Gastrocnemius medialis (tissue), 4 donors: ENCODE results near the gene DBH. TPM values are rescaled to one million over a fixed set of nuclear protein-coding genes. Genes with fewer than 3 reads are reported as not detected.

ENCODE experiments used
- ATAC-seq, 2 donors: fragments of 150-250 bp; one replicate each; pipeline ENCODE4 v1.9.1; 2016
- DNase-seq, 2 donors: peaks; one replicate each; pipeline ENCODE4 v3.0.0-alpha.2; 2019
- H3K27ac ChIP-seq, 4 donors: fragments of 200-600 bp; sonication (generic); 1 replicate in 1 of 4; 2 replicates in 3 of 4; pipeline ENCODE4 v1.5.1; 2016 to 2018; ENCODE audit warnings: mild to moderate bottlenecking in 2 of 4, moderate library complexity in 1 of 4
- H3K27me3 ChIP-seq, 3 donors: fragments of 200-600 bp; sonication (generic) in 2 of 3; 1 replicate in 1 of 3; 2 replicates in 2 of 3; pipeline versions ENCODE4 v1.5.1 to v1.6.0; 2016 to 2019; ENCODE audit warnings: mild to moderate bottlenecking in 1 of 3, moderate library complexity in 1 of 3
- H3K36me3 ChIP-seq, 2 donors: fragments of 200-600 bp; sonication (generic) in 1 of 2; one replicate each; pipeline ENCODE4 v1.5.1; 2017 to 2018
- H3K4me1 ChIP-seq, 2 donors: fragments of 200-600 bp; sonication (generic) in 1 of 2; one replicate each; pipeline ENCODE4 v1.5.1; 2016 to 2017; ENCODE audit warnings: mild to moderate bottlenecking in 2 of 2
- H3K4me3 ChIP-seq, 4 donors: fragments of 200-600 bp; sonication (generic) in 3 of 4; 1 replicate in 1 of 4; 2 replicates in 3 of 4; pipeline ENCODE4 v1.5.1; 2016 to 2019; ENCODE audit warnings: mild to moderate bottlenecking in 2 of 4
- H3K9me3 ChIP-seq, 3 donors: fragments of 200-600 bp; sonication (generic) in 2 of 3; 1 replicate in 1 of 3; 2 replicates in 2 of 3; pipeline ENCODE4 v1.5.1; 2016 to 2019
- POLR2A ChIP-seq, 2 donors: fragments of 450-650 bp; IDR thresholded peaks; one replicate each; pipeline ENCODE4 v1.6.1; 2017; ENCODE audit warnings: antibody characterized with exemption in 2 of 2, mild to moderate bottlenecking in 2 of 2, moderate library complexity in 2 of 2
- in situ Hi-C, 4 donors: fragments of 200-750 bp; cut with MboI; loops; one replicate each; pipeline versions ENCODE4 v1.15.0 to v1.8.0; 2017; ENCODE audit warnings: low sequenced_read_pairs in 4 of 4
- intact Hi-C: fragments of 100-400 bp; cut with DNase I; formaldehyde crosslinking; loops from one replicate; pipeline ENCODE4 v1.15.1; 2023; ENCODE audit warnings: low total_unique reads
- total RNA-seq, 4 donors: library from RNA; depleted of rRNA; stranded (reverse); fragments of >200 nt; gene quantifications; one replicate each; pipeline versions ENCODE4 v1.1.0 to v1.2.3, GENCODE V29; 2016
- TF ChIP-seq, protein P1 (sequence below), 5 experiments: fragments of 450-650 bp in 3 of 5; fragments of 200-600 bp in 2 of 5; sonication (generic) in 2 of 5; IDR thresholded peaks in 4 of 5; conservative IDR thresholded peaks in 1 of 5; 1 replicate in 4 of 5; 2 replicates in 1 of 5; pipeline ENCODE4 v1.5.1; 2016 to 2019; ENCODE audit warnings: antibody characterized with exemption in 5 of 5, mild to moderate bottlenecking in 3 of 5, moderate library complexity in 3 of 5

Gene DBH
- total RNA-seq, 4 donors from 2014 or later: not detected

DNA sequence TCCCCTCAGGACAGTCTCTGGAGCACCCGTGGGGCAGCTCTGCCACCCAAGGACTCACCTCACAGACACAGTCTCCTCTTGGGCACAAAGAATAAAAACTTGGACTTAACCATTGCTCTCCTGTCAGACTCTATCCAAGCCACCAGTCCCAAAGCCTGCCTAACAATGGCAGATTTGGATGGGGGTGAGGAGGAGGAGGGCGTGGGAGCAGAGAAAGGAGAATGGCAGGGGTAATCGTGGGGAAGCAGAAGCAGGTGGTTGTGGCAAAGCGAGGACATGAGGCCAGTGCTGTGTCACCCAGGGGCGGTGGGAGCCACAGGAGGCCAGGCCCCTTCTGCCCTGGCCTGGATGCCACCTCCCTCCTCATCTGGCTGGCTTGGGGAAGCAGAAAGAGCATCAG, 21.5 kb upstream of the DBH start:
- no peaks in the 10 kb centered on the region for H3K4me1 ChIP-seq
- no peak for DNase-seq
- intact Hi-C loops (no loop called here), in situ Hi-C loops (no loop called here)
- H3K36me3 ChIP-seq: no peaks in the 10 kb centered on the region
- ATAC-seq: no peak
- H3K27ac ChIP-seq: no peak overlapping the region
- H3K9me3 ChIP-seq: no peaks in the 10 kb centered on the region
- H3K27me3 ChIP-seq: peaks cover 33 to 49% (median 46%) of the 10 kb centered on the region in 3 donors
- TF ChIP-seq POLR2A (IDR thresholded peaks at IDR 0.05): no peak
- TF ChIP-seq, protein P1, sequence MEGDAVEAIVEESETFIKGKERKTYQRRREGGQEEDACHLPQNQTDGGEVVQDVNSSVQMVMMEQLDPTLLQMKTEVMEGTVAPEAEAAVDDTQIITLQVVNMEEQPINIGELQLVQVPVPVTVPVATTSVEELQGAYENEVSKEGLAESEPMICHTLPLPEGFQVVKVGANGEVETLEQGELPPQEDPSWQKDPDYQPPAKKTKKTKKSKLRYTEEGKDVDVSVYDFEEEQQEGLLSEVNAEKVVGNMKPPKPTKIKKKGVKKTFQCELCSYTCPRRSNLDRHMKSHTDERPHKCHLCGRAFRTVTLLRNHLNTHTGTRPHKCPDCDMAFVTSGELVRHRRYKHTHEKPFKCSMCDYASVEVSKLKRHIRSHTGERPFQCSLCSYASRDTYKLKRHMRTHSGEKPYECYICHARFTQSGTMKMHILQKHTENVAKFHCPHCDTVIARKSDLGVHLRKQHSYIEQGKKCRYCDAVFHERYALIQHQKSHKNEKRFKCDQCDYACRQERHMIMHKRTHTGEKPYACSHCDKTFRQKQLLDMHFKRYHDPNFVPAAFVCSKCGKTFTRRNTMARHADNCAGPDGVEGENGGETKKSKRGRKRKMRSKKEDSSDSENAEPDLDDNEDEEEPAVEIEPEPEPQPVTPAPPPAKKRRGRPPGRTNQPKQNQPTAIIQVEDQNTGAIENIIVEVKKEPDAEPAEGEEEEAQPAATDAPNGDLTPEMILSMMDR (IDR thresholded peaks at IDR 0.05 in 4 of 5, conservative IDR thresholded peaks at IDR 0.05 in 1 of 5): no peak
- no peak overlapping the region for H3K4me3 ChIP-seq

DNA sequence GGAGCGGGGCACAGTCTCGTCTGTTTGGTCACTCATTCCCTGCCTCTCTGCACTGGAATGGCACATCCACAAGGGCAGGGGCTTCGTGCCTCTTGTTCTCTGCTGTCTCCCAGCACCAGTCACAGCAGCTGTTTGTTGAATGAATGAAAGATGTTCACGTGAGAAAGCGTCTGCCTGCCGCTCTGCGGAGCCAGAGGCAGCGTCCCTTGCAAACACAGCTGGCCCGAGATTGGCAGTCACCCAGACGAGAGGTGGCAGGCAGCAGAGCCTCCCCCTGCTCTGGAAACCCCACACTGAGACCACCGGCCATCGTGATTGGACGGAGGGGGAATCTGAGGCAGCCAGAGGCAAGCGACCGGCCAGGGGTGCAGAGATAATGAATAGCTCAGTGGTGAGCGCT, 21.0 kb upstream of the DBH start:
- intact Hi-C loops: no loop called here
- H3K4me1 ChIP-seq: no peaks in the 10 kb centered on the region
- H3K27ac ChIP-seq: no peak overlapping the region
- peaks cover 33 to 46% (median 45%) of the 10 kb centered on the region in 3 donors for H3K27me3 ChIP-seq
- TF ChIP-seq, protein P1 (IDR thresholded peaks at IDR 0.05 in 4 of 5, conservative IDR thresholded peaks at IDR 0.05 in 1 of 5): no peak
- no peak for TF ChIP-seq POLR2A (IDR thresholded peaks at IDR 0.05)
- H3K4me3 ChIP-seq: no peak overlapping the region
- ATAC-seq (no peak), DNase-seq (no peak)
- no peaks in the 10 kb centered on the region for H3K9me3 ChIP-seq
- H3K36me3 ChIP-seq: no peaks in the 10 kb centered on the region
- in situ Hi-C loops: no loop called here

DNA sequence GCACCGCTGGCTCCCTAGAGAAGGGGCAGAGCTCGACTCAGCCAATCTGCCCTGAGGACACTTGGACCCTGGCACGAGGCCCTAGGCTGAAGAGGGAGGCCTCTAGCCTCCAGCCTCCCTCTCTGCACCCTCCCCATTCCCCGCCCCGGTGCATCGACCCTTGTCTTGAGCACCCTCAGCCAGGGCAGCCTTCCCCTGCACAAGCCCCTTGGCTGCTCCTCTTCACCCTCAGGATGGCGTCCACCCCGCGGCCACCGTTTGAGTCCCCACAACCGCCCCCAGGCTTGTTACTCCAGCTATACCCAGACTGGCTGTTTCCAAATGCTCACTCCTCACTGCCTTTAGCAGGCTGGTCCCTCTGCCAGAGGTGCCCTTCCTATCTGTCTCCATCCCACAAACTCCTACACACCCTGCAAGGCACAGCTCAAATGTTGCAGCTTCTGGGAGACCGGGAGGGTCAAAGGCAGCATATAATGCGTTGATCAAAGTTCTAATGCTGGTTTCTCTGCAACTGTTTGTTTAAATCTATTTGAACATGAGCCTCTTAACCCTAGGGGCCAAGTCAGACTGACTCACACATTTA, 20.5 kb upstream of the DBH start:
- TF ChIP-seq POLR2A (IDR thresholded peaks at IDR 0.05): no peak
- TF ChIP-seq, protein P1 (IDR thresholded peaks at IDR 0.05 in 4 of 5, conservative IDR thresholded peaks at IDR 0.05 in 1 of 5): no peak
- DNase-seq: no peak
- Histone ChIP-seq H3K4me3 (no peak overlapping the region), H3K4me1 (no peaks in the 10 kb centered on the region), H3K36me3 (no peaks in the 10 kb centered on the region), H3K9me3 (no peaks in the 10 kb centered on the region), H3K27ac (no peak overlapping the region), H3K27me3 (peaks cover 30 to 41% (median 41%) of the 10 kb centered on the region in 3 donors)
- ATAC-seq: no peak
- in situ Hi-C loops: no loop called here
- intact Hi-C loops: no loop called here

DNA sequence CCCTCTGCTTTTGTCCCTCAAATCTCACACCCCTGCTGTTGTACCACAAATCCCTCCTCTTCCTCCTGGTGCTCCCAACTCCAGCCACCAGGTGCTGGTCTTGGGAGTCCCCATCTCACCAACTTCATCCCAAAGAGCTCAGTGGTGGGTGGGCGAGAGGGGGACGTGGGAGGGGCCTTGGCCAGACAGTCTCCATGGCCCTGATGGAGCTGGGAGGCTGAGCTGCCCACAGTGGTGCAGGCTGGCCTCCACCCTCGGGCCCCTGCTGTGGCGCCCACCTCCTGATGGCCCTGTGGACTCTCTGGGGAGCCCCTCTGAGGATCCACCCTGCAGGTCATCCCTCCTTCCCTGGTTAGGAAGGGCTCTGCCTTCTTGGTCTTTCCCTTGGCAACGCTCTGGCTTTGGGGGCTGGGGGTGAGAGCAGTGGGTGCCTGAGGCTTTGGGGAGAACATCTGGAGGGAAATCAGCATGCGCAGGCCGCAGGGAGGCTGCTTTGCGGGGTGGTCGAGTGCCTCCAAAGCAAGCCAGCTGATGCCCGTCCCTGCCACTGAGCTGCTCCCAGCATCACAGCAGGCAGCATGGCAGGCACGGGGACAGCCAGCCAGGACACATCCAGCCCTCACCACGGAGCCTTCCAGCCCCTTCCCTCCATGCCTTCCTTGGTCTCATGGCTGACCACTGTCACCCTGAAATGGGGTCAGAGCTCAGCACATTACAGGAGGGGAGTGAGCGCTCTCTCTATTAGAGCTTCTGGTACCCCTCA, 19.3 kb upstream of the DBH start:
- H3K27ac ChIP-seq: no peak overlapping the region
- no peak for ATAC-seq
- H3K4me3 ChIP-seq: no peak overlapping the region
- in situ Hi-C loops (no loop called here), intact Hi-C loops (no loop called here)
- H3K36me3 ChIP-seq: no peaks in the 10 kb centered on the region
- no peak for DNase-seq
- H3K9me3 ChIP-seq: no peaks in the 10 kb centered on the region
- no peaks in the 10 kb centered on the region for H3K4me1 ChIP-seq
- TF ChIP-seq POLR2A (IDR thresholded peaks at IDR 0.05): no peak
- TF ChIP-seq, protein P1 (IDR thresholded peaks at IDR 0.05 in 4 of 5, conservative IDR thresholded peaks at IDR 0.05 in 1 of 5): no peak
- H3K27me3 ChIP-seq: peaks cover 32 to 33% (median 32%) of the 10 kb centered on the region in 3 donors
